GM19328 (cell line): Measurements from ENCODE around the gene PPP2R5C.
"Not testable (repeated sequence)": the region's sequence is repeated elsewhere in the genome, so short reads cannot be mapped to it uniquely, and the experiment has no call there.

Experiments used
- ATAC-seq: cut with Tn5 transposase; IDR thresholded peaks from one replicate; pipeline ENCODE4 v1.9.1; 2021; ENCODE audit warnings: mild to moderate bottlenecking, moderate library complexity; ENCODE audit not compliant: unreplicated experiment

Gene PPP2R5C

GRCh38 chr14:101726954-101727302 lies 34.6 kb upstream of the PPP2R5C start:
- no peak for ATAC-seq

- ATAC-seq: no peak
Observed at GRCh38 chr14:101727611-101728366, 33.7 kb upstream of the PPP2R5C start.

GRCh38 chr14:101728367-101728742 lies 33.2 kb upstream of the PPP2R5C start:
- no peak for ATAC-seq

- no peak for ATAC-seq
Observed at GRCh38 chr14:101729382-101729781, 32.1 kb upstream of the PPP2R5C start.

GRCh38 chr14:101730157-101730556 lies 31.4 kb upstream of the PPP2R5C start:
- ATAC-seq: not testable (repeated sequence)

- no peak for ATAC-seq
Observed at GRCh38 chr14:101730626-101731186, 30.8 kb upstream of the PPP2R5C start.

- ATAC-seq: peak; percentile 68
Observed at GRCh38 chr14:101731187-101732080, 30.1 kb upstream of the PPP2R5C start.

GRCh38 chr14:101732118-101732517 lies 29.4 kb upstream of the PPP2R5C start:
- no peak for ATAC-seq

GRCh38 chr14:101733211-101733610 lies 28.3 kb upstream of the PPP2R5C start:
- no peak for ATAC-seq

- no peak for ATAC-seq
Observed at GRCh38 chr14:101734246-101734847, 27.2 kb upstream of the PPP2R5C start.

- no peak for ATAC-seq
Observed at GRCh38 chr14:101735453-101735852, 26.1 kb upstream of the PPP2R5C start.

GRCh38 chr14:101736071-101736470 lies 25.4 kb upstream of the PPP2R5C start:
- no peak for ATAC-seq

GRCh38 chr14:101736585-101736984 lies 24.9 kb upstream of the PPP2R5C start:
- no peak for ATAC-seq

GRCh38 chr14:101737414-101738339 lies 23.8 kb upstream of the PPP2R5C start:
- ATAC-seq: no peak

- ATAC-seq: no peak
Observed at GRCh38 chr14:101738703-101739320, 22.7 kb upstream of the PPP2R5C start.

- no peak for ATAC-seq
Observed at GRCh38 chr14:101739446-101740141, 21.9 kb upstream of the PPP2R5C start.

GRCh38 chr14:101740981-101741380 lies 20.5 kb upstream of the PPP2R5C start:
- ATAC-seq: no peak

GRCh38 chr14:101743701-101744100 lies 17.8 kb upstream of the PPP2R5C start:
- ATAC-seq: no peak

GRCh38 chr14:101744382-101744781 lies 17.1 kb upstream of the PPP2R5C start:
- ATAC-seq: not testable (repeated sequence)
